Liver (tissue), 9 donors: ENCODE measurements around the gene MS4A4A. TPM values are rescaled to one million over a fixed set of nuclear protein-coding genes. Genes with fewer than 3 reads are reported as not detected.

ENCODE experiments used
- DNase-seq: peaks from one replicate; pipeline ENCODE4 v3.0.0-alpha.2; 2017; ENCODE audit warnings: low spot score
- H3K27ac ChIP-seq, 2 donors: one replicate each; pipeline ENCODE4 v1.7.0; 2013; ENCODE audit warnings: inconsistent platforms in 2 of 2, low read length in 2 of 2, control low read depth in 1 of 2, low read depth in 1 of 2, mild to moderate bottlenecking in 1 of 2
- H3K27me3 ChIP-seq, 4 donors: one replicate each; pipeline versions ENCODE4 v1.6.1 to v1.7.0; 2013; ENCODE audit warnings: low read length in 3 of 4, inconsistent platforms in 1 of 4, mild to moderate bottlenecking in 1 of 4, moderate library complexity in 1 of 4; ENCODE audit not compliant: control insufficient read depth in 4 of 4, insufficient read depth in 4 of 4
- H3K36me3 ChIP-seq, 4 donors: one replicate each; pipeline versions ENCODE4 v1.6.1 to v1.7.0; 2013; ENCODE audit warnings: low read length in 3 of 4, mild to moderate bottlenecking in 3 of 4, low read depth in 1 of 4, moderate library complexity in 1 of 4; ENCODE audit not compliant: control insufficient read depth in 4 of 4, insufficient read depth in 3 of 4
- H3K4me1 ChIP-seq, 4 donors: one replicate each; pipeline versions ENCODE4 v1.6.1 to v1.7.0; 2013; ENCODE audit warnings: low read length in 3 of 4, mild to moderate bottlenecking in 3 of 4, moderate library complexity in 1 of 4; ENCODE audit not compliant: control insufficient read depth in 4 of 4, insufficient read depth in 4 of 4
- H3K4me3 ChIP-seq, 3 donors: one replicate each; pipeline versions ENCODE4 v1.6.1 to v1.7.0; 2013; ENCODE audit warnings: low read length in 3 of 3, control low read depth in 1 of 3, low read depth in 1 of 3, mild to moderate bottlenecking in 1 of 3
- H3K9ac ChIP-seq, 2 donors: one replicate each; pipeline ENCODE4 v1.7.0; 2013; ENCODE audit warnings: low read length in 2 of 2, mild to moderate bottlenecking in 2 of 2, moderate library complexity in 2 of 2, control low read depth in 1 of 2, low read depth in 1 of 2
- H3K9me3 ChIP-seq, 4 donors: one replicate each; pipeline versions ENCODE4 v1.6.1 to v1.7.0; 2013; ENCODE audit warnings: low read length in 3 of 4; ENCODE audit not compliant: control insufficient read depth in 4 of 4
- EGR1 ChIP-seq, 2 donors: IDR thresholded peaks; 2 replicates each; pipeline ENCODE4 v1.6.1; 2016 to 2018; ENCODE audit warnings: antibody characterized with exemption in 2 of 2, low read depth in 2 of 2
- FOXA1 ChIP-seq: IDR thresholded peaks from 2 replicates; pipeline ENCODE4 v1.6.1; 2016; ENCODE audit warnings: antibody characterized with exemption
- FOXA2 ChIP-seq: IDR thresholded peaks from 2 replicates; pipeline ENCODE4 v1.6.1; 2016; ENCODE audit warnings: antibody characterized with exemption
- GABPA ChIP-seq, 2 donors: IDR thresholded peaks in 1 of 2; conservative IDR thresholded peaks in 1 of 2; 2 replicates each; pipeline ENCODE4 v1.6.1; 2016; ENCODE audit warnings: antibody characterized with exemption in 2 of 2, mild to moderate bottlenecking in 1 of 2, moderate library complexity in 1 of 2
- HNF4G ChIP-seq: IDR thresholded peaks from 2 replicates; pipeline ENCODE4 v1.6.1; 2016; ENCODE audit warnings: antibody characterized with exemption
- JUND ChIP-seq, 2 donors: IDR thresholded peaks; 2 replicates each; pipeline ENCODE4 v1.6.1; 2016; ENCODE audit warnings: antibody characterized with exemption in 2 of 2
- NR2F2 ChIP-seq: IDR thresholded peaks from 2 replicates; pipeline ENCODE4 v1.6.1; 2016; ENCODE audit warnings: antibody characterized with exemption
- RAD21 ChIP-seq, 2 donors: IDR thresholded peaks; 2 replicates each; pipeline ENCODE4 v1.6.1; 2016; ENCODE audit warnings: antibody characterized with exemption in 2 of 2, mild to moderate bottlenecking in 2 of 2
- RXRA ChIP-seq, 2 donors: IDR thresholded peaks; 2 replicates each; pipeline ENCODE4 v1.6.1; 2017 to 2018; ENCODE audit warnings: antibody characterized with exemption in 2 of 2, mild to moderate bottlenecking in 1 of 2
- YY1 ChIP-seq: IDR thresholded peaks from 2 replicates; pipeline ENCODE4 v1.6.1; 2016; ENCODE audit warnings: antibody characterized with exemption, mild to moderate bottlenecking
- WGBS: extraction: QIAGEN DNeasy Blood & Tissue Kit; methylation state at CpG from one replicate; pipeline ENCODE4 v1.1.7; 2013; 5-methylcytosine and 5-hydroxymethylcytosine counted together
- polyA plus RNA-seq, 2 donors: library from polyadenylated mRNA; stranded (reverse) in 1 of 2; unstranded in 1 of 2; fragments of 200-250 nt in 1 of 2; fragments of >200 nt in 1 of 2; fragmentation: Nextera tagmentation in 1 of 2; extraction: Ambion mirVana in 1 of 2; gene quantifications; one replicate each; pipeline versions ENCODE4 v1.2.1 to v1.2.3, GENCODE V29; 2013 to 2015
- total RNA-seq, 2 donors: library from RNA; depleted of rRNA; stranded (reverse); fragments of >200 nt; gene quantifications; one replicate each; pipeline ENCODE4 v1.2.3, GENCODE V29; 2014
- TF ChIP-seq, protein P1 (sequence below): IDR thresholded peaks from 2 replicates; pipeline ENCODE4 v1.6.1; 2016; ENCODE audit warnings: antibody characterized with exemption
- TF ChIP-seq, protein P2 (sequence below): fragments of 150-350 bp; IDR thresholded peaks from 2 replicates; pipeline ENCODE4 v1.5.1; 2017; ENCODE audit warnings: improper control_type of control experiment, low read depth, low read length; ENCODE audit not compliant: missing input control
- TF ChIP-seq, protein P3 (sequence below): IDR thresholded peaks from 2 replicates; pipeline ENCODE4 v1.6.1; 2016; ENCODE audit warnings: antibody characterized with exemption
- TF ChIP-seq, protein P4 (sequence below): IDR thresholded peaks from 2 replicates; pipeline ENCODE4 v1.6.1; 2016; ENCODE audit warnings: antibody characterized with exemption
- donor health status: healthy.
- donor health status: healthy.
- donor health status: healthy.
- donor health status: healthy.
- donor health status: healthy.

Gene MS4A4A
- total and polyA plus RNA-seq, 4 donors: 8.6 to 16.1 (median 10.8) TPM

DNA sequence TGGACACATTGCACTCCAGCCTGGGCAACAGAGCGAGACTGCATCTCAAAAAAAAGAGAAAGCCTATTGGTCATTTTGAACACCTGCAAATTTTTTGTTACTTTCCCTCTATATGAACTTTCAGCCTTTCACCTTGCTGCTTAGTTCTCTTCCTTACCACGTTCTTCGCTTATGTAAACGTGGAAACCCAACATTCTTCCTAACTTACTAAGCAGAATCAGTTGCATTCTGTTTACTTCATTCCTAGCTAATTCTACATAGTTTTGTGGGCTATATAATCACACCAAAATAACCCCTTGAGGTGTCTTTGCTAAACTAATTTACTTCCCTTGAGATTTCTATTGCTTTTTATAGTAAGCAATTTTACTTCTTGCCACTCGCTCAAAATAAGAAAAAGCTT, 23.2 kb downstream of the MS4A4A start:
- Histone ChIP-seq H3K27me3 (no peaks in the 10 kb centered on the region), H3K27ac (no peak overlapping the region), H3K4me1 (no peaks in the 10 kb centered on the region), H3K4me3 (no peak overlapping the region), H3K9ac (no peak overlapping the region), H3K36me3 (no peaks in the 10 kb centered on the region), H3K9me3 (no peaks in the 10 kb centered on the region)
- TF ChIP-seq, protein P1, sequence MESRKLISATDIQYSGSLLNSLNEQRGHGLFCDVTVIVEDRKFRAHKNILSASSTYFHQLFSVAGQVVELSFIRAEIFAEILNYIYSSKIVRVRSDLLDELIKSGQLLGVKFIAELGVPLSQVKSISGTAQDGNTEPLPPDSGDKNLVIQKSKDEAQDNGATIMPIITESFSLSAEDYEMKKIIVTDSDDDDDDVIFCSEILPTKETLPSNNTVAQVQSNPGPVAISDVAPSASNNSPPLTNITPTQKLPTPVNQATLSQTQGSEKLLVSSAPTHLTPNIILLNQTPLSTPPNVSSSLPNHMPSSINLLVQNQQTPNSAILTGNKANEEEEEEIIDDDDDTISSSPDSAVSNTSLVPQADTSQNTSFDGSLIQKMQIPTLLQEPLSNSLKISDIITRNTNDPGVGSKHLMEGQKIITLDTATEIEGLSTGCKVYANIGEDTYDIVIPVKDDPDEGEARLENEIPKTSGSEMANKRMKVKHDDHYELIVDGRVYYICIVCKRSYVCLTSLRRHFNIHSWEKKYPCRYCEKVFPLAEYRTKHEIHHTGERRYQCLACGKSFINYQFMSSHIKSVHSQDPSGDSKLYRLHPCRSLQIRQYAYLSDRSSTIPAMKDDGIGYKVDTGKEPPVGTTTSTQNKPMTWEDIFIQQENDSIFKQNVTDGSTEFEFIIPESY: no peak
- TF ChIP-seq FOXA1: no peak
- TF ChIP-seq JUND (IDR thresholded peaks at IDR 0.05): no peak
- no peak for TF ChIP-seq GABPA (IDR thresholded peaks at IDR 0.05 in 1 of 2, conservative IDR thresholded peaks at IDR 0.05 in 1 of 2)
- TF ChIP-seq, protein P2, sequence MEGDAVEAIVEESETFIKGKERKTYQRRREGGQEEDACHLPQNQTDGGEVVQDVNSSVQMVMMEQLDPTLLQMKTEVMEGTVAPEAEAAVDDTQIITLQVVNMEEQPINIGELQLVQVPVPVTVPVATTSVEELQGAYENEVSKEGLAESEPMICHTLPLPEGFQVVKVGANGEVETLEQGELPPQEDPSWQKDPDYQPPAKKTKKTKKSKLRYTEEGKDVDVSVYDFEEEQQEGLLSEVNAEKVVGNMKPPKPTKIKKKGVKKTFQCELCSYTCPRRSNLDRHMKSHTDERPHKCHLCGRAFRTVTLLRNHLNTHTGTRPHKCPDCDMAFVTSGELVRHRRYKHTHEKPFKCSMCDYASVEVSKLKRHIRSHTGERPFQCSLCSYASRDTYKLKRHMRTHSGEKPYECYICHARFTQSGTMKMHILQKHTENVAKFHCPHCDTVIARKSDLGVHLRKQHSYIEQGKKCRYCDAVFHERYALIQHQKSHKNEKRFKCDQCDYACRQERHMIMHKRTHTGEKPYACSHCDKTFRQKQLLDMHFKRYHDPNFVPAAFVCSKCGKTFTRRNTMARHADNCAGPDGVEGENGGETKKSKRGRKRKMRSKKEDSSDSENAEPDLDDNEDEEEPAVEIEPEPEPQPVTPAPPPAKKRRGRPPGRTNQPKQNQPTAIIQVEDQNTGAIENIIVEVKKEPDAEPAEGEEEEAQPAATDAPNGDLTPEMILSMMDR: no peak
- TF ChIP-seq EGR1 (IDR thresholded peaks at IDR 0.05; ENCODE audit: low read depth in 2 of 2): no peak
- no peak for TF ChIP-seq NR2F2
- DNase-seq: no peak
- WGBS: 79% methylated on average over 5 of the region's 5 CpGs

DNA sequence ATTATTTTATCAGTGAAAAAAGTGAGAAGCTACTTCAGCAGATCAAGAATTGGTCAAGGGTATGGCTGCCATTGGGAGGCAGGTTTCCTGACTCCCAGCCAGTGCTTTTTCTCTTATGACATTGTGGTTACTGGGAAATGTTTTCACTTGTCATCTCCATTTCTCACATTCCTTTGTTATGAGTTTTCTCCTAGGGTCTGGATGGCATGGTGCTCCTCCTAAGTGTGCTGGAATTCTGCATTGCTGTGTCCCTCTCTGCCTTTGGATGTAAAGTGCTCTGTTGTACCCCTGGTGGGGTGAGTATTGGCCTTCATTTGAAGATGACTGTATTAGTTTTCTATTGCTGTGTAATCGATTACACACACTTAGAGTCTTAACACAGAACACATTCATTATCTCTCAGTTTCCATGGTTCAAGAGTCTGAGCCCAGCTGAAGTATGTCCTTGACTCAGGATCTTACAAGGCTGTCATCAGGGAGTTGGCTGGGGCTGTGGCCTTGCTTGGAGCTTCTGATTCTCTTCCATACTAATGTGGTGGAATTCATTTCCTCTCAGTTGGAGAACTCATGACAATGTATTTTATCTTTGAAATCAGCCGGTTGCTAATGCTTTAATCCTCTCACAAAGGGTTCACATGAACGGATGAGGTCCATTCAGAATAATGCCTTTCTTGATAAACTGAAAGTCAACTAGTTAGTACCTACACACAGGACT, 25.6 kb downstream of the MS4A4A start:
- H3K9me3 ChIP-seq: no peaks in the 10 kb centered on the region
- H3K4me3 ChIP-seq: no peak overlapping the region
- TF ChIP-seq NR2F2: no peak
- no peaks in the 10 kb centered on the region for H3K27me3 ChIP-seq
- no peak for DNase-seq
- H3K27ac ChIP-seq: no peak overlapping the region
- H3K9ac ChIP-seq: no peak overlapping the region
- H3K36me3 ChIP-seq: no peaks in the 10 kb centered on the region
- no peaks in the 10 kb centered on the region for H3K4me1 ChIP-seq
- 70% methylated on average over 3 of the region's 3 CpGs for WGBS

DNA sequence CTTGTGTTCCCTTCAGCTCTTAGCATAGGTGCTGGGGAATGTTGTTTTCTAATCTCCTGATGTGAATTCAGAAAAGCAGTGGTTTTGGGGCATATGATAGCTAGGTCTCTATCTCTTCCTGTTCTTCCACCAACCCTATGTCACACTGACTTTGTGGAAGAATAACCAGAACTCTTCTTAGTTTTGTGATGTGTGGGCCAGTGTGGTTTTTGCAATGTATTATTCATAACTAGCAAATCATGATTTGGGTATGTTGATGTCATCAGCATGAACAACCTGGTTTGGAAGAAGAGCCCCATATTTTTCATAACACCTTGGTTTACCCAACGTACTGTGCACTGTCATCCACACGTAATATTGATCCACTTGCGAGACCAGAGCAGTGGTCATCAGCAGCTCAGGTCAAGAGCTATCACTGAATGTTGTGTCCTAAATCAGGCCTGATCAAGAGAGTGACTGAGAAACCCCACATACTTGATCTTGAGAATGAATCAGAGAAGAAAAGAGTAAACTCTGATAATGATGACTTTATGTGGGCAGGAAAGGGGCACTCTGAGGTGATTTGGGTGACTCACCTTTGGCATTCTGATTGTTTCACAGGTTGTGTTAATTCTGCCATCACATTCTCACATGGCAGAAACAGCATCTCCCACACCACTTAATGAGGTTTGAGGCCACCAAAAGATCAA, 27.2 kb downstream of the MS4A4A start:
- H3K4me1 ChIP-seq: no peaks in the 10 kb centered on the region
- no peak overlapping the region for H3K4me3 ChIP-seq
- no peak overlapping the region for H3K27ac ChIP-seq
- 79% methylated on average over 3 of the region's 3 CpGs for WGBS
- H3K36me3 ChIP-seq: no peaks in the 10 kb centered on the region
- no peaks in the 10 kb centered on the region for H3K27me3 ChIP-seq
- H3K9ac ChIP-seq: no peak overlapping the region
- H3K9me3 ChIP-seq: no peaks in the 10 kb centered on the region
- DNase-seq: no peak
- TF ChIP-seq RAD21 (IDR thresholded peaks at IDR 0.05) (no peak), EGR1 (IDR thresholded peaks at IDR 0.05; ENCODE audit: low read depth in 2 of 2) (no peak), RXRA (IDR thresholded peaks at IDR 0.05) (no peak), HNF4G (no peak), NR2F2 (no peak), FOXA2 (no peak), YY1 (no peak)
- TF ChIP-seq, protein P3, sequence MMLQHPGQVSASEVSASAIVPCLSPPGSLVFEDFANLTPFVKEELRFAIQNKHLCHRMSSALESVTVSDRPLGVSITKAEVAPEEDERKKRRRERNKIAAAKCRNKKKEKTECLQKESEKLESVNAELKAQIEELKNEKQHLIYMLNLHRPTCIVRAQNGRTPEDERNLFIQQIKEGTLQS: no peak
- TF ChIP-seq, protein P1: no peak
- TF ChIP-seq, protein P4, sequence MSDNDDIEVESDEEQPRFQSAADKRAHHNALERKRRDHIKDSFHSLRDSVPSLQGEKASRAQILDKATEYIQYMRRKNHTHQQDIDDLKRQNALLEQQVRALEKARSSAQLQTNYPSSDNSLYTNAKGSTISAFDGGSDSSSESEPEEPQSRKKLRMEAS: no peak
- TF ChIP-seq, protein P2: no peak
